A204.1 (cell line): ENCODE data around the gene ITGB6.

Experiments used
- FAIRE-seq: peaks from 2 replicates; lab custom pipeline; 2012; peaks lifted over from hg19 to GRCh38; lab: Jason Lieb, UNC

The ITGB6 gene

GRCh38 chr2:160221391-160222276 lies 21.6 kb upstream of the ITGB6 start:
- no peak for FAIRE-seq

GRCh38 chr2:160220545-160221009 lies 20.5 kb upstream of the ITGB6 start:
- no peak for FAIRE-seq

- no peak for FAIRE-seq
Observed at GRCh38 chr2:160220026-160220425, 20.0 kb upstream of the ITGB6 start.

- no peak for FAIRE-seq
Observed at GRCh38 chr2:160214461-160215445, 14.7 kb upstream of the ITGB6 start.

- no peak for FAIRE-seq
Observed at GRCh38 chr2:160213511-160213910, 13.4 kb upstream of the ITGB6 start.

GRCh38 chr2:160210599-160211138 lies 10.6 kb upstream of the ITGB6 start:
- FAIRE-seq, result no peak

- FAIRE-seq, result no peak
Observed at GRCh38 chr2:160209516-160209856, 9.4 kb upstream of the ITGB6 start.

GRCh38 chr2:160208655-160209515 lies 8.8 kb upstream of the ITGB6 start:
- no peak for FAIRE-seq

- FAIRE-seq, result no peak
Observed at GRCh38 chr2:160207804-160208654, 8.0 kb upstream of the ITGB6 start.

GRCh38 chr2:160207271-160207670 lies 7.2 kb upstream of the ITGB6 start:
- no peak for FAIRE-seq

GRCh38 chr2:160206436-160206835 lies 6.4 kb upstream of the ITGB6 start:
- no peak for FAIRE-seq

- no peak for FAIRE-seq
Observed at GRCh38 chr2:160205505-160205904, 5.4 kb upstream of the ITGB6 start.

GRCh38 chr2:160203422-160203821 lies 3.4 kb upstream of the ITGB6 start:
- FAIRE-seq, result no peak

- no peak for FAIRE-seq
Observed at GRCh38 chr2:160203007-160203406, 2.9 kb upstream of the ITGB6 start.

GRCh38 chr2:160201849-160202539 lies 1.9 kb upstream of the ITGB6 start:
- FAIRE-seq, result no peak

GRCh38 chr2:160200921-160201320 lies 849 bp upstream of the ITGB6 start:
- FAIRE-seq, result no peak

- FAIRE-seq, result no peak
Observed at GRCh38 chr2:160199053-160199452, 1.0 kb downstream of the ITGB6 start.

GRCh38 chr2:160197587-160197986 lies 2.5 kb downstream of the ITGB6 start:
- FAIRE-seq, result no peak

GRCh38 chr2:160194946-160195345 lies 5.1 kb downstream of the ITGB6 start:
- FAIRE-seq, result no peak

- FAIRE-seq, result no peak
Observed at GRCh38 chr2:160194351-160194750, 5.7 kb downstream of the ITGB6 start.
